Thymus (tissue), 14 donors: ENCODE measurements around the gene RASA4. TPM values are rescaled to one million over a fixed set of nuclear protein-coding genes. Genes with fewer than 3 reads are reported as not detected.
"Not testable (repeated sequence)": the region's sequence is repeated elsewhere in the genome, so short reads cannot be mapped to it uniquely, and the experiment has no call there.

Experiments
- DNase-seq, 9 donors: peaks; one replicate each; pipeline ENCODE4 v3.0.0-alpha.2; 2013; ENCODE audit warnings: low spot score in 9 of 9, low read depth in 6 of 9, missing footprints in 1 of 9
- H3K27ac ChIP-seq, 2 donors: one replicate each; pipeline ENCODE4 v1.5.1; 2013; ENCODE audit warnings: control low read depth in 1 of 2, low read depth in 1 of 2, low read length in 1 of 2, mild to moderate bottlenecking in 1 of 2, moderate library complexity in 1 of 2
- H3K27me3 ChIP-seq, 2 donors: one replicate each; pipeline ENCODE4 v1.5.1; 2013; ENCODE audit warnings: low read length in 1 of 2; ENCODE audit not compliant: control insufficient read depth in 2 of 2, insufficient read depth in 1 of 2
- H3K36me3 ChIP-seq, 2 donors: one replicate each; pipeline ENCODE4 v1.5.1; 2013; ENCODE audit warnings: low read length in 1 of 2, mild to moderate bottlenecking in 1 of 2, moderate library complexity in 1 of 2; ENCODE audit not compliant: control insufficient read depth in 2 of 2, insufficient read depth in 2 of 2
- H3K4me1 ChIP-seq, 2 donors: one replicate each; pipeline ENCODE4 v1.5.1; 2013; ENCODE audit warnings: low read length in 2 of 2; ENCODE audit not compliant: control insufficient read depth in 2 of 2, insufficient read depth in 2 of 2
- H3K4me3 ChIP-seq, 2 donors: one replicate each; pipeline ENCODE4 v1.5.1; 2013; ENCODE audit warnings: low read length in 2 of 2, control low read depth in 1 of 2, mild to moderate bottlenecking in 1 of 2
- H3K9me3 ChIP-seq, 2 donors: one replicate each; pipeline ENCODE4 v1.5.1; 2013; ENCODE audit warnings: low read length in 1 of 2, mild to moderate bottlenecking in 1 of 2; ENCODE audit not compliant: control insufficient read depth in 2 of 2, insufficient read depth in 1 of 2
- WGBS: extraction: QIAGEN DNeasy Blood & Tissue Kit; methylation state at CpG from one replicate; pipeline ENCODE4 v1.1.7; 2013; 5-methylcytosine and 5-hydroxymethylcytosine counted together
- long read RNA-seq, 10 donors: transcript quantifications; one replicate each; lab custom pipeline, GENCODE V29; 2026
- polyA plus RNA-seq: library from polyadenylated mRNA; stranded (reverse); fragments of 200-250 nt; gene quantifications from one replicate; pipeline ENCODE4 v1.2.3, GENCODE V29; 2013
- total RNA-seq: library from RNA; stranded (reverse); fragments of 120-200 nt; gene quantifications from one replicate; pipeline ENCODE4 v1.2.4, GENCODE V29; 2013
- donor health status: healthy.

Gene RASA4
- 13.6 TPM for total RNA-seq
- polyA plus RNA-seq, result 42.3 TPM
- long read RNA-seq, donor 1, result 0 reads
- long read RNA-seq, donor 2, result 0 reads
- long read RNA-seq, donor 3, result 0 reads
- long read RNA-seq, donor 4, full-length matches to known transcripts, result 1 of 1 reads
- long read RNA-seq, donor 4, partial matches to known transcripts, result 0 of 1 reads
- long read RNA-seq, donor 4, other reads (novel, unspliced or antisense), result 0 of 1 reads
- long read RNA-seq, donor 5, partial matches to known transcripts, result 0 of 2 reads
- long read RNA-seq, donor 5, other reads (novel, unspliced or antisense), result 0 of 2 reads
- long read RNA-seq, donor 6, result 0 reads
- long read RNA-seq, donor 7, full-length matches to known transcripts, result 2 of 2 reads
- long read RNA-seq, donor 7, partial matches to known transcripts, result 0 of 2 reads
- long read RNA-seq, donor 7, other reads (novel, unspliced or antisense), result 0 of 2 reads
- long read RNA-seq, donor 8, full-length matches to known transcripts, result 3 of 3 reads
- long read RNA-seq, donor 8, partial matches to known transcripts, result 0 of 3 reads
- long read RNA-seq, donor 8, other reads (novel, unspliced or antisense), result 0 of 3 reads
- long read RNA-seq, donor 9, result 0 reads
- long read RNA-seq, donor 10, partial matches to known transcripts, result 0 of 1 reads
- long read RNA-seq, donor 10, other reads (novel, unspliced or antisense), result 0 of 1 reads

DNA sequence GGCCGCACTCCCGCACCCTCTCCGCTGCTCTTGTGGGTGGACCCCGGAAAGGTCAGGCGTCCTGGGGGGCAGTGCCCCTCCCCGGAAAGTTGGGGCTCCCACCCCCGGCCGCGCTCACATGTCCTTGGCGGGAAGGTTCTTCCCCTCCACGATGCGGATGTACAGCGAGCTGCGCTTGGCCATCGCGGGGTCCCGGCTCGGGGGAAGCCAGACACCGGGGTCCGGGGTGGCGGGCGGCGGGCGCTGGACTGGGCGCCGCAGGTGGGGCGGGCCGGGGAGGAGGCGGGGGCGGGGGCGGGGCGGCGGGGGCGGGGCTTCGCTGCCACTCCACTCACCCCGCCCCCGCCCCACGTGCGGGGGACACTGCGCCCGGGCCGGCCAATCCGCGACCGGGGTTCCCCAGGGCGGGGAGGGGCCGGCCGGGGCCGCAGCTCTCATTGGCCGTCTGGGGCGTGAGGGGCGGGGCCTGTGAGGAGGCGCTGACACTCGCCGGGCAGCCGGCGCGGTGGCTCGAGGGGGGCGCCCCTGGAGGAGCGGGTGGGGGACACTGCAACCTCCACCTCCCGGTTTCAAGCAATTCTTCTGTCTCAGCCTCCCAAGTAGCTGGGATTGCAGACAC is at the start of gene RASA4:
Gene RASA4, minus strand, starts transcription at position 250 of the 619 bp plus-strand sequence. Its CDS starts 67 bp downstream, at position 183.
- H3K4me1 ChIP-seq, result peaks cover 0 to 12% of the 10 kb centered on the region in 2 donors
- peak in 2 of 9 donors; percentile 17 to 25 for DNase-seq
- H3K27me3 ChIP-seq, H3K27ac ChIP-seq, H3K36me3 ChIP-seq, H3K9me3 ChIP-seq: not testable (repeated sequence)
- H3K4me3 ChIP-seq, result peak within 1 kb of the TSS in 1 of 2 donors; percentile 30
- 4% methylated on average over 18 of the region's 62 CpGs for WGBS

DNA sequence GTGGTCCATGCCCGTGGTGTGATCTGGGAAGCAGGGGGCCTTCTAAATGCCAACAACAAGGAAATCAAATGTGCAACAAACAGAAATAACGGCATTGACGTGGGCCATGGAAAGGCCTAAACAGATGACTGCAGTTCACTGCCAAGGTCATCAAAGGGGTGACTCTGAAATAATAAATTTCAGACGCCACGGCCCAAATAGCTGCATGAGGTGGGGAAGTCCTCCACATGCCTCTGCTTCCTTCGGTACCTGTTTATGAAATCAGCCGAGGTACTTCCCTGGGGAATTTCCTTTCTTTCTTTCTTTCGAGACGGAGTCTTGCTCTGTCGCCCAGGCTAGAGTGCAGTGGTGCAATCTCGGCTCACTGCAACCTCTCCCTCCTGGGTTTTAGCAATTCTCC is 48.2 kb upstream of the RASA4 start:
- H3K27ac ChIP-seq, H3K4me3 ChIP-seq, H3K9me3 ChIP-seq, H3K27me3 ChIP-seq, DNase-seq, H3K36me3 ChIP-seq, H3K4me1 ChIP-seq: not testable (repeated sequence)
- 96% methylated on average over 4 of the region's 11 CpGs for WGBS

DNA sequence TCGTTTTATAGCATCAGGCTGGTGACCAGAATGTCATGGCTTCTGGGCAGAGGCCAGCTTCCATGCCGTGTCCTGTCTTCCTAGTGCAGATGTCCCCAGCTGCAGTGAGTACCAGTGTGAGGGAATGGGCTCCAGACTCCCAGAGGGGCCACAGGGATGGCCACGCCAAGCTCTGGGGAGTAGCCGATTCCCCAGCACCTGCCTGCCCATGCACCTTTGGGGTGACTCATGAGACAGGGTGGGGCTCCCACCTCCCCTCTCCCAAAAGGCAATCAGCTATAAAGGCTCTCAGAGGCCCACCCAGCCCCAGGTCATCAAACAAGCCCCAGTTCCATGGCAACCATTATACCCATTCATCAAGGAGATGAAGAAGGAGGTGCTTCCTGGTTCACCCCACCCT is 33.4 kb upstream of the RASA4 start, which contains the start of gene SPDYE2B:
Gene SPDYE2B, plus strand, starts transcription at position 396 of the 400 bp plus-strand sequence. CDS start 2,030 bp downstream, outside the sequence.
- H3K27ac ChIP-seq, H3K27me3 ChIP-seq, H3K4me3 ChIP-seq, DNase-seq, H3K9me3 ChIP-seq, H3K36me3 ChIP-seq, H3K4me1 ChIP-seq: not testable (repeated sequence)
- no CpG with 5 or more reads among the region's 4 CpGs for WGBS

DNA sequence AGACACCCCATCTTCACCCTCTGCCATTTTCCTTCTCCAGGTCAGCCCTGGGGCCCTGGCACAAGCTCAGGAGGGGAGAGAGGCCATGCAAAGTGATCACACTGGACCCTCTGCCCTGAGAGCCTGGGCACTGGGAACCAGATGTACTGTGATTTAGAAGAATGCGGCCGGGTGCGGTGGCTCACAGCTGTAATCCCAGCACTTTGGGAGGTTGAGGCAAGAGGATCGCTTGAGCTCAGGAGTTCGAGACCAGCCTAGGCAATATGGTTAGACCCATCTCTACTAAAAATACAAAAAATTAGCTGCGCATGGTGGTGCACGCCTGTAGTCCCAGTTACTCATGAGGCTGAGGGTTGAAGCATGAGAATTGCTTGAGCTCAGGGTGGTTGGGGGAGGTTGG is 31.3 kb upstream of the RASA4 start:
- not testable (repeated sequence) for H3K4me3 ChIP-seq, H3K36me3 ChIP-seq, H3K27me3 ChIP-seq, DNase-seq, H3K4me1 ChIP-seq, H3K9me3 ChIP-seq, H3K27ac ChIP-seq
- WGBS, result 99% methylated on average over 5 of the region's 7 CpGs

DNA sequence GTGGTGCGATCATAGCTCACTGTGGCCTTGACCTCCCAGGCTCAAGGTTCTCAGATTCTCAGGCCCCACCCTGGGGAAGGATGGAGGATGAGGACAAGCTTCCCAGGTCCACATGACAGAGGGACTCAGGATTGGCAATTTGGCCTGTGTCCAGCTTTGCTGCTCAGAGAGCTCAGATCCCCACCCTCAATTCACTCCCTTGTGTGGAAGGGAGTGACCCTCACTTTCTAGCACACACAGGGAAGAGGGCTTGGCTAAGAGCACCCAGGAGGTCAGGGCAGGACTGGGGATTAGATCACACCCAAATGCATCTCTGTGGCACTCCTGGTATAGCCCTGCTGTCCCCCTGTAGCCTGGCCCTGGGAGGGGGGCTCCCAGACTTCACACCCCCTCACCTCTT is 26.8 kb upstream of the RASA4 start:
- H3K4me1 ChIP-seq, H3K27ac ChIP-seq, H3K36me3 ChIP-seq, H3K27me3 ChIP-seq, DNase-seq, H3K4me3 ChIP-seq, H3K9me3 ChIP-seq: not testable (repeated sequence)
- no CpG with 5 or more reads among the region's 1 CpG for WGBS

DNA sequence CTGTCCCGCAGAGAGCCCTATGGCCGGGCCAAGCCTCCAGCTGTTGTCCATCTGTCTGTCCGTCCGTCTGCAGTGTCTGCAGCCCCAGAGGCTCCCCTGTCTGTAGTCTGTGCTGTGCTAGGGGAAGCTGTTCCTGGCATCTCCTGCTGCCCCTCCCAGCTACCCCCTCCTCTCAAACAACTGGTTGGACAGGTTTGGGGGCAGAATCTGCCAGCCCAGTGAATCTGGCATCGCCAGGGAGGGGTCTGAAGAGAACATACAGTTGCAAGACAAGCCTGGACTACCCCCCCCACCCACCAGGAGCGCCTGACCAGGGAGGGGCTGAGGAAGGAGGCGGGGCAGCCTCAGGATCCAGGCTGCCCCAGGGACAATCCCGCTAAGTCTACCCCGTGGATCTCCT is 26.1 kb upstream of the RASA4 start, which contains the start of gene UPK3BL1:
Gene UPK3BL1, minus strand, starts transcription at position 101 of the 400 bp plus-strand sequence. Its CDS starts 50 bp downstream, at position 51.
- not testable (repeated sequence) for H3K27ac ChIP-seq, H3K27me3 ChIP-seq, H3K9me3 ChIP-seq, H3K36me3 ChIP-seq, H3K4me3 ChIP-seq, DNase-seq, H3K4me1 ChIP-seq
- WGBS, result no CpG with 5 or more reads among the region's 9 CpGs

DNA sequence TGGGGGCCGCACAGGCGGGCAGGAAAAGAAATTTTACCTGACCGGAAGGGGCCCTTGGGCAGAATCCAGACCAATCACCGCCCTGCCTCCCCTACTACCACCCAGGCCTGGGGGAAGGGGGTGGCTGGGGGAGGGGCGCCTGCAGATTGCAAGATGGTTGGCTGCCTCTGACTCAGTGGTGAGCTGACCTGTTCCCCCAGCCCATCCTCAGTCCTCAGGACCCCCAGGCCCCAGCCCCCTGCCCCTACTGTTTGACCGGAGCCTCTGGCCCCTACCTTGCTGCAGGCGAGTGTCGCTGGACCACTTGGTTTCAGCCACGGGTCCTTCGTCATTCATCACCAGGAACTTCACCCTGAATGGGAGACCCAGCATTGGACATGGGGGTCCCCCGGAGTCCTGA is 22.3 kb upstream of the RASA4 start:
- H3K27me3 ChIP-seq, H3K27ac ChIP-seq: not testable (repeated sequence)
- 98% methylated on average over 7 of the region's 11 CpGs for WGBS

DNA sequence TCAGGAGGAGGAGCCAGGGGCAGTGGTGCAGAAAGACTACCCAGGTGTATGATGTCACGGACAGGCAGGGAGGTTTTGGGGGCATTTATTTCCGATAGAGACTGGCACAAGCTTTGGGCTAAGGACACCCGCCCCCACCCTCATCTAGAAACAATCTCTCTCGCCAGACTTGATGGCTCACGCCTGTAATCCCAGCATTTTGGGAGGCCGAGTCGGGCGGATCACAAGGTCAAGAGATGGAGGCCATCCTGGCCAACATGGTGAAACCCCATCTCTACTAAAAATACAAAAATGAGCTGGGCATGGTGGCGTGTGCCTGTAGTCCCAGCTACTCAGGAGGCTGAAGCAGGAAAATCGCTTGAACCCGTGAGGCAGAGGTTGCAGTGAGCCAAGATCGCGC is 20.4 kb upstream of the RASA4 start:
- H3K4me3 ChIP-seq, H3K27me3 ChIP-seq, H3K9me3 ChIP-seq, H3K27ac ChIP-seq, H3K36me3 ChIP-seq, H3K4me1 ChIP-seq, DNase-seq: not testable (repeated sequence)
- WGBS, result 85% methylated on average over 8 of the region's 13 CpGs

More for the DNA sequence above, 22.3 kb upstream of the RASA4 start:
- not testable (repeated sequence) for H3K36me3 ChIP-seq, H3K9me3 ChIP-seq, DNase-seq, H3K4me3 ChIP-seq, H3K4me1 ChIP-seq

DNA sequence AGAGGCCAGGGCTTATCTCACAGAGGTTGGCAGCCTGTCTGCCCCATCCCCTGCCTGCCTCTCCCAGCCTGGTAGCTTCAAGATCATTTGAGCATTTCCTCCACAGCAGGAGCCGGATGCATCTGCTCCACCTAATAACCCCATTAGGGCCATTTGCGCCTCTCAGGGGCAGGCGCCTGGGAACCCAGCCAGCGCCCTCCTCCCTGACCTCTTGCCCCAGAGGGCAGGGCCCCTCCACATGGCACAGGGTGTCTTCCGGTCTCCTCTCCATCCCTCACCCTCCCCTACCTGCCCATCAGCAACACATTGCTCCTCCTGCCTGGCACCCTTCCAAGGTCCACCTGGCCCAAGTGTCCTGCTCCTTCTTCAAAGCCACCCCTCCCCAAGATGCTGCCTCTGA is 18.8 kb upstream of the RASA4 start:
- H3K27me3 ChIP-seq, H3K36me3 ChIP-seq, H3K27ac ChIP-seq, H3K4me3 ChIP-seq, H3K4me1 ChIP-seq, DNase-seq, H3K9me3 ChIP-seq: not testable (repeated sequence)
- whole genome bisulfite sequencing, result 96% methylated on average over 3 of the region's 5 CpGs
